DND-41 (cell line): ENCODE data around the gene MICAL3.

Source experiments
- ATAC-seq: fragments of 200-7000 bp; cut with Tn5 transposase; 3 replicates; pipeline ENCODE4 v1.9.1; 2021; ENCODE audit warnings: low read depth; ENCODE audit not compliant: insufficient read depth
- DNase-seq: peaks from one replicate; pipeline ENCODE4 v3.0.0-alpha.2; 2020
- H2AFZ ChIP-seq: 2 replicates; pipeline ENCODE4 v1.6.0; 2012; ENCODE audit warnings: low read depth, low read length
- H3K27ac ChIP-seq: 2 replicates; pipeline ENCODE4 v1.5.1; 2012; ENCODE audit warnings: low read length, inconsistent platforms
- H3K27me3 ChIP-seq: fragments of 200-600 bp; sonication (generic); 2 replicates; pipeline ENCODE4 v1.6.0; 2012; ENCODE audit warnings: low read length, mild to moderate bottlenecking, inconsistent platforms; ENCODE audit not compliant: insufficient read depth, poor library complexity
- H3K36me3 ChIP-seq: 2 replicates; pipeline ENCODE4 v1.5.1; 2012; ENCODE audit warnings: low read length, inconsistent platforms; ENCODE audit not compliant: insufficient read depth
- H3K4me1 ChIP-seq: 2 replicates; pipeline ENCODE4 v1.5.1; 2012; ENCODE audit warnings: mild to moderate bottlenecking, low read length; ENCODE audit not compliant: insufficient read depth
- H3K4me2 ChIP-seq: 2 replicates; pipeline ENCODE4 v1.6.0; 2012; ENCODE audit warnings: mild to moderate bottlenecking, moderate library complexity, low read length, inconsistent platforms; ENCODE audit not compliant: insufficient read depth
- H3K4me3 ChIP-seq, 2 experiments: fragments of 200-600 bp in 1 of 2; shearing (Covaris generic) in 1 of 2; 2 replicates each; pipeline ENCODE4 v1.5.1; 2012 to 2016; ENCODE audit warnings: inconsistent platforms in 2 of 2, low read length in 2 of 2, mild to moderate bottlenecking in 2 of 2, low read depth in 1 of 2, moderate library complexity in 1 of 2
- H3K79me2 ChIP-seq: 2 replicates; pipeline ENCODE4 v1.6.0; 2012; ENCODE audit warnings: low read length, inconsistent platforms; ENCODE audit not compliant: insufficient read depth
- H3K9ac ChIP-seq: 2 replicates; pipeline ENCODE4 v1.6.0; 2012; ENCODE audit warnings: low read depth, mild to moderate bottlenecking, inconsistent platforms, low read length, moderate library complexity
- H3K9me3 ChIP-seq: 2 replicates; pipeline ENCODE4 v1.5.1; 2012; ENCODE audit warnings: low read length, moderate library complexity, mild to moderate bottlenecking, inconsistent platforms; ENCODE audit not compliant: insufficient read depth, severe bottlenecking
- H4K20me1 ChIP-seq: 2 replicates; pipeline ENCODE4 v1.6.0; 2012; ENCODE audit warnings: low read length; ENCODE audit not compliant: insufficient read depth
- CTCF ChIP-seq: IDR thresholded peaks from 2 replicates; pipeline ENCODE4 v1.5.1; 2012; ENCODE audit warnings: borderline replicate concordance, low read length, moderate library complexity, mild to moderate bottlenecking; ENCODE audit not compliant: poor library complexity, severe bottlenecking; ENCODE audit errors: extremely low read depth
- EZH2 ChIP-seq: IDR thresholded peaks from 3 replicates; pipeline ENCODE4 v1.6.1; 2012; ENCODE audit warnings: borderline replicate concordance, low read depth, mild to moderate bottlenecking, moderate library complexity, low read length, inconsistent platforms; ENCODE audit not compliant: severe bottlenecking

Gene MICAL3

DNA sequence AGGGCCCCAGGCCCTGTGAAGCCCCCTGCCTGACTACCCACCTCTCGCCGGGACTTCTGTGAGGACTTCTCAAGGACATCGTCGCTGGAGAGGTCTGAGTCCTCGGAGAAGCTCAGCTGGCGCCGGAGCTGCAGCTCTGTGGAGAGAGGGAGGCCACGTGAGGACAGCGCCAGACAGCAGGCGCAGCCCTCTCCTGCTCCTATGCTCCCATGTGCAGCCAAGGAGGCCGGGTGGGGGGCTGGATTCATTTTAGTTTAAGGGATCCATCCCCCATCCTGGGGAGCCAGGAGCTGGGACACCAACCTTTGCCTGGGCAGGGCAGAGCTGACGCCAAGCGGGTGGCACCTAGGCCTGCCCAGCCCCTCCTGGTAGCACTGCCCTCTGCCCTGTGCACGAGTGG, 207.7 kb downstream of the MICAL3 start:
- H3K4me1 ChIP-seq: no peaks in the 10 kb centered on the region
- H3K4me3 ChIP-seq: no peak overlapping the region
- H3K9me3 ChIP-seq: no peaks in the 10 kb centered on the region
- ATAC-seq (no peak; the same call in 2 of the 3 replicates), DNase-seq (no peak)
- no peak overlapping the region for H2AFZ ChIP-seq
- no peak overlapping the region for H3K4me2 ChIP-seq
- no peak overlapping the region for H3K9ac ChIP-seq
- H3K79me2 ChIP-seq: no peaks in the 10 kb centered on the region
- no peaks in the 10 kb centered on the region; the same call in 1 of the 2 replicates for H4K20me1 ChIP-seq
- no peaks in the 10 kb centered on the region for H3K27me3 ChIP-seq
- H3K36me3 ChIP-seq: peaks cover 46% of the 10 kb centered on the region
- H3K27ac ChIP-seq: no peak overlapping the region
- TF ChIP-seq EZH2 (no peak), CTCF (no peak)

GRCh38 chr22:17815703-17816254, 208.6 kb downstream of the MICAL3 start:
- Histone ChIP-seq H3K4me1 (no peaks in the 10 kb centered on the region), H3K4me3 (no peak overlapping the region), H3K27me3 (no peaks in the 10 kb centered on the region), H2AFZ (no peak overlapping the region), H4K20me1 (no peaks in the 10 kb centered on the region; the same call in 1 of the 2 replicates), H3K9me3 (no peaks in the 10 kb centered on the region), H3K9ac (no peak overlapping the region), H3K79me2 (no peaks in the 10 kb centered on the region), H3K36me3 (peaks cover 38% of the 10 kb centered on the region), H3K4me2 (no peak overlapping the region), H3K27ac (no peak overlapping the region)
- ATAC-seq (no peak), DNase-seq (no peak)
- TF ChIP-seq CTCF (no peak), EZH2 (no peak)

DNA sequence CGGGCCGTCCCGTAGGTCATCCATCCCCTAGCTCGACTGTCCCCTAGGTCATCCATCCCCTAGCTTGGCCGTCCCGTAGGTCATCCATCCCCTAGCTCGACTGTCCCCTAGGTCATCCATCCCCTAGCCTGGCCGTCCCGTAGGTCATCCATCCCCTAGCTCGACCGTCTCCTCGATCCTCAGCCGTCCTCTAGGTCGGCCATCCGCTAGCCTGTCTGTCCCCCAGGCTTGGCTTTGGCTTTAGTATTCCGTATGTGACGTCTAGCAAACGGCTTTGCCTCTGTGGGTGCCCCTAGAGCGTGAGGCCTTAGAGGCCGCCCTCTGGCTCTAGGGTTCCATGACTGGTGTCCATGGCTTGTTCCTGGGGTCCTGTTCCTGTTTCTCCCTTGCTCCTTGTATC, 209.5 kb downstream of the MICAL3 start:
- no peaks in the 10 kb centered on the region for H3K27me3 ChIP-seq
- no peak overlapping the region for H3K4me3 ChIP-seq
- H3K4me1 ChIP-seq: no peaks in the 10 kb centered on the region
- no peak overlapping the region for H3K27ac ChIP-seq
- H3K4me2 ChIP-seq: no peak overlapping the region
- ATAC-seq: no peak
- no peak for DNase-seq
- no peaks in the 10 kb centered on the region for H3K9me3 ChIP-seq
- no peak overlapping the region for H2AFZ ChIP-seq
- no peak overlapping the region for H3K9ac ChIP-seq
- no peaks in the 10 kb centered on the region for H3K79me2 ChIP-seq
- TF ChIP-seq EZH2 (no peak), CTCF (no peak)
- peaks cover 43% of the 10 kb centered on the region for H3K36me3 ChIP-seq
- no peaks in the 10 kb centered on the region; the same call in 1 of the 2 replicates for H4K20me1 ChIP-seq
